DMS79 (cell line): ENCODE results near the gene EFNB2.

ENCODE experiments used
- DNase-seq: peaks from one replicate; lab custom pipeline; 2025; lab: John Stamatoyannopoulos, UW

Gene EFNB2

DNA sequence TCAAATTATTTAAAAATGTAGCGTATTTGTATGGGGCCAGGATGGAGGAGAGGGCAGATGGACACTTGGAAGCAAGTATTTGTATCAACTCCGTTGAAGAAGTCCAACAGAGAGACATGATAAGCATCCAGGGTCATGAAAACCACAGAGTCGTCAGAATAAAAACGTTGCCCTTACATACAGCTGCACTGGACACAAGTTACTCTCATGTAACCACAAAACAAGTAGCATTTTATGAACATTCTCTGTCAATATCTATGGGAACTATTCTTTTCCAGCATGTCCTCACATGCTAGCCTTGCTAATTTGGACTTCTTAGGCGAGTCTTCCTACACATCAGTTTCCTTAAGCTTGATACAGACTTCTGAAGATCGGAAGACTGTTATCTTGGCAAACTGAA lies 35.0 kb downstream of the EFNB2 start:
- DNase-seq: no peak

GRCh38 chr13:106499896-106500295 lies 35.6 kb downstream of the EFNB2 start:
- DNase-seq: no peak

GRCh38 chr13:106499113-106499512 lies 36.3 kb downstream of the EFNB2 start:
- no peak for DNase-seq

DNA sequence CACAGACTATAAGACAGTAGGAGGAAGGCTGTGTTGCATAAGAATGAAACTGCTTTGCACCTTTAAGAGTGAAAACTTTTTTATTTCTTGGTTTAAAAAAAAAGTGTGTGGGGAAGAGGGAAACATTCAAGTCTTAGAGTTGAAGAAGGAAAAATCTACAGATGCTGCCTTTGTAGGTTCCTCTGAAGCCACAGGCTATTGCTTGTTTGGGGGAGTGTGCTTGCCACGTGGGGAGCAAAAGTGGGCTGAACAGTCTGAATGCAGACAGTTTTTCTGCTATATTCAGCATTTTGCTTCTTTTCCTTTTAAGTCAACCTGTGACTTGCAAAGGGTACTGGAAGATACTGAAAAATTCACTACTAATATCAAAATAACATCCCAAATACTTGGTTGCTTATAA lies 36.9 kb downstream of the EFNB2 start:
- no peak for DNase-seq

GRCh38 chr13:106498158-106498557 lies 37.3 kb downstream of the EFNB2 start:
- DNase-seq: no peak

DNA sequence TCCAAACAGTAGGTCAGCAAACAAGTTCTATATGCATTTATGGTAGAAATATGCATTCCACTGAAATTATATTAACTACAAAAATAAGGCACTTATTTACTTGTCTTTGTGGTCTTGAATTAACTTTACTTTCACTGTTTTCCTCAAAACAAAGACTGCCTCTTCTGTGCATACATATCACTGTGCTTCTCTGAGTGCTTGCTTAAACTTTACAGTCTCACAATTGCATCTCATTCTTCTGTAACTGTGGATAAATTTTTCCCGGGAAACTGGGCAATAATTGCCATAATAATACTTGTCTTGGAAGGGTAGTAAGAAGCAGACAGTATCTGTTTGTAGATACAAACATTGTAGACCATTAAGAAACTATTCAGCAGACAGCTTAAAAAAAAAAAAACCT lies 38.4 kb downstream of the EFNB2 start:
- DNase-seq: no peak

DNA sequence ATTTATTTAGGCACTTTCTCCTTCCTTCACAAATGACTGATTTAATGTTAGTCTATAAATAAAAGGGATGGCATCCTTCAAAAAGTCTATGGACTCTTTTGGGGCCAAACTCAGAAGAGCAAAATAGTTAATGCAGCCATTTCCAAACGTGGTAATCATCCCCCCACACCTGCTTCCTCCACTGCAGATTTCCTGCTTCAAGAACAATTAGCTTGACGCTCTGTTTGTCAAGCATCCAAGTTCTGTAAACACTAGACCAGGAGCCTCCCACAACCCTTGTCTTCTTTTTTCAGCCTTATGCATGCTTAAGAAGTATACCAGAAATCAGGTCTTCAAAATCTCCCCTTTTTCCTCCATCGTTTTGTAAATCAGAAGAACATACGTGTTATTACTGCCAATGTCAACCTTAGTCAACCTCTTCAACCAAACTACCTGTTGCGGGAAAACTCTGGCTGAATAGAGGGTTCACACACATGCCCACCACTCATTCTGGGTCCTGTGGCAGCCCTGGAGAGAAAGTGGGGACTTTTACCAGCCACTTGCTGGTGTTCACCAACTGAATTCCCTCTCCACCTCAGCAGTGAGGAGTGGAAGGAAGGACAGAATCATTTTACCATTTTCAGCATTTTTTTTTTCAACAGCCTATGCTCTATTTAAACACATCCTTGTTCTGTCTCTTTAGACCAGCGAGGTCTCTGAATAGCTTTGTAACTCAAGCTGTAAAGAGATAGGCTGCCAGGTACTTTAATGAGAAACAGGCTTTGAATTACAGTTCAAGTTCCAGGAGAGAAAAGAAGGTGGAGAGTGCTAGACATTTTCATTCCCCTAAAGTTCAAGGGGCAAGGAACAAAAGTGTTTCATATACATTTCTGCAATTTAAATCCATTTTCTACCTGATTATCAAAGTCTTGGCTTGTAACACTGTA lies 39.1 kb downstream of the EFNB2 start:
- DNase-seq: no peak

- no peak for DNase-seq
These were observed 40.5 kb downstream of the EFNB2 start for GRCh38 chr13:106494936-106495335.

- DNase-seq: no peak
These were observed 41.0 kb downstream of the EFNB2 start for GRCh38 chr13:106494506-106494905.

- DNase-seq: no peak
These were observed 41.8 kb downstream of the EFNB2 start for GRCh38 chr13:106493533-106494220.

DNA sequence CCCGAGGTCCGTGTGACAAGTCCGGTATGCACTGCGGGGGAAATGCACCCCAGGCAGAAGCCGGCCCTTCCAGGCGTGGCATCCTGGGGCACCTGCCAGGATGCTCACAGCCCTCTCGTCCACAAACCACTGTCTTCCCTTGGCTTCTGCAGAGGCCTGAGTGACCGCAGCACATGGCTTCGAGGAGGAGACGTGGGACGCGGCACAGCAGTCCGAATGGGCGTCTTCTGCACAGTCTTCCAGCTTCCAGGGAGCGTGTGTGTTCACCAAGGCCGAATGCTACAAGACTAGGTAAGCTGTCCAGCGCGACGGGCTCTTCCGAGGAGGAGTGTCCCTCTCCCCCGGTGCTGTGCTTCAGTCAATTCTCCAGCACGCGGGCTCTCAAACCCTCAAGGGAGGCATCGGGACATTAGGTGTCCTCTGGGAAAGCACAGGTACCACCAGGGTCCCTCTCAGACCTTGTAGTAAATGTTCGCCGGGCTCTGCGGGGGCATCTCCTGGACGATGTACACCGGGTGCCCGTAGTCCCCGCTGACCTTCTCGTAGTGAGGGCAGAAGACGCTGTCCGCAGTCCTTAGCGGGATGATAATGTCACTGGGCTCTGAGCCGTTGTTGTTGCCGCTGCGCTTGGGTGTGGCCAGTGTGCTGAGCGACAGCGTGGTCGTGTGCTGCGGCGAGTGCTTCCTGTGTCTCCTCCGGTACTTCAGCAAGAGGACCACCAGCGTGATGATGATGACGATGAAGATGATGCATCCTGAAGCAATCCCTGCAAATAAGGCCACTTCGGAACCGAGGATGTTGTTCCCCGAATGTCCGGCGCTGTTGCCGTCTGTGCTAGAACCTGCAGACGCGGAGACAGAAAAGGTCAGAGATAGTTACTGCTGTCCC lies 42.6 kb downstream of the EFNB2 start:
- DNase-seq: no peak

DNA sequence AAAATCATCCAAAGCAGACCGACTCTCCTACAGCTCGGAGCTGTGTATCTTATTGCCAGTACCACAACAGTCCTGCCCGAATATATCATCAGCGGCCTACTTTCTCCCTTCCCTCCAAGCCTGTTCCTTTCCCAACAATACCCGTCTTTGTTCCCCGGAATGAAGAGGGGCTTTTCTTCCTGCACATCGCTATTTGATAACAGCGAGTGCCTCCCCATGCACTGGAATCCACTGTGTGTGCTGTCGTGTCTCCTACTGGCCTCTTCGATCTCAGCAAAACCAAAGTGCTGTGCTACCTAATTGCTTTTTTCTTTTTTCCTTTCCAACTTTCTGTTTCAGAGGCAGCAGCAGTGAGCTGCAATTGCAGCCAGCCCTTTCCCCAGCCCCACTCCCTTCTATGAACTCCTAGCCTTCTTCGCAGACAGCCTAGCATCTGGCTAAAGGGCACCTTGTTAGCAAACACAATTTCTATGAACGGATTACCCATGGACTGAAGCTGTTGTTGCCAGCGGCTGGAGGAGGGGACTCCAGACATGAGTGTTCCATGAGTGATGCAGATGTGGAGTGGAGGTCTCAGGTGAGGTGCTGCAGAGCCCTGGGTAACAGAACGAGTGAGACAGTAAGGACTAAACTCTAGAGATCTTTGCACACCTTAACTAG lies 43.4 kb downstream of the EFNB2 start:
- DNase-seq: no peak

GRCh38 chr13:106491463-106491862 lies 44.0 kb downstream of the EFNB2 start:
- DNase-seq: no peak

- DNase-seq: no peak
These were observed 44.7 kb downstream of the EFNB2 start for GRCh38 chr13:106490569-106491321.

DNA sequence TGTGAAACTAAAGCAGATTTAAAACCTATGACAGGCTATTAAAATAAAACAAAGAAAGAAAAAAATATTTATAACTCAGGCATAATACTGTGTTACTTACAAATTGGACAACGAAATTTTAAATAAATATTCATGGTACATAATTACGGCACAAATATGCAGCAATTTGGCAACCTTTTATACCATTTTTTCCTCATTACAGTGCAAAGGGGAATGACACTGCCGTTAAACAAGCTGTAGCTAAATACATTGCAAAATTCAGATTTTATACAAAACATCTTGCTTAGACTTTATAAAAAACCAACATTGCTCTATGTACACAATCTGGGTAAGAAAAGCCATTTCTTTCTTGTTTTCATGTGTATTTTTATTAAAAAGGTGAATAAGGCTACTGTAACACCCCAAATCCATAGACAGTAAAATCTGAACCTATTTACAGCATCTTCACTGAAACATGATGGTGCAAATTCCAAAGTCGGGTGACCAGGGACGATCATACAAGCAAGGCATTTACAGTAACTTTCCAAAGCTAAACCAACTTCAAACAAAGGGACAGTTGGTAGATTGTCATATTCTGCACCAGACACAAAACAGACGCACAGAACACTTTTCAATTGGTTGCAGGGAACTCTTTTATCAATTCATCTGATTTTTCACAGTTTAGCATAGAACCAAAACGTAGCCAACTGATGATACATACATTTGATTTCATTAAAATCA lies 45.5 kb downstream of the EFNB2 start:
- DNase-seq: no peak

- no peak for DNase-seq
These were observed 46.8 kb downstream of the EFNB2 start for GRCh38 chr13:106488686-106489085.

- DNase-seq: no peak
These were observed 47.4 kb downstream of the EFNB2 start for GRCh38 chr13:106488076-106488475.

GRCh38 chr13:106487129-106487528 lies 48.3 kb downstream of the EFNB2 start:
- no peak for DNase-seq

DNA sequence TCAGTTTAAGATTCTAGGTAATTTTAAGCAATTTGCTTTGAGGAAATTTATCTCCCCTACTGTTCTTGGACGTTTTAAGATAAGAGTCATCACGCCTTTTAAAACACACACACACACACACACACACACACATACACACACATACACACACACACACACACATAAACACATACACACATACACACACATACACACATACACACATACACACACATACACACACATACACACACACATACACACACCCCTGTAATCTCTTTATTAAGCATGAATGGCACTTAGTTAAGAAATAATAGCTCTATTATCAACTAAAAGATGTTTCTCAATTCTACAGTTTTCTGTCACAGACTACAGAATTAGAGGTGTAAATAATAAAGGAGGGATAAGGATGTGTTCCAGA lies 49.2 kb downstream of the EFNB2 start:
- DNase-seq: no peak

- no peak for DNase-seq
These were observed 50.8 kb downstream of the EFNB2 start for GRCh38 chr13:106484537-106485193.
